ENCODE data around the gene NCAN.

DNA sequence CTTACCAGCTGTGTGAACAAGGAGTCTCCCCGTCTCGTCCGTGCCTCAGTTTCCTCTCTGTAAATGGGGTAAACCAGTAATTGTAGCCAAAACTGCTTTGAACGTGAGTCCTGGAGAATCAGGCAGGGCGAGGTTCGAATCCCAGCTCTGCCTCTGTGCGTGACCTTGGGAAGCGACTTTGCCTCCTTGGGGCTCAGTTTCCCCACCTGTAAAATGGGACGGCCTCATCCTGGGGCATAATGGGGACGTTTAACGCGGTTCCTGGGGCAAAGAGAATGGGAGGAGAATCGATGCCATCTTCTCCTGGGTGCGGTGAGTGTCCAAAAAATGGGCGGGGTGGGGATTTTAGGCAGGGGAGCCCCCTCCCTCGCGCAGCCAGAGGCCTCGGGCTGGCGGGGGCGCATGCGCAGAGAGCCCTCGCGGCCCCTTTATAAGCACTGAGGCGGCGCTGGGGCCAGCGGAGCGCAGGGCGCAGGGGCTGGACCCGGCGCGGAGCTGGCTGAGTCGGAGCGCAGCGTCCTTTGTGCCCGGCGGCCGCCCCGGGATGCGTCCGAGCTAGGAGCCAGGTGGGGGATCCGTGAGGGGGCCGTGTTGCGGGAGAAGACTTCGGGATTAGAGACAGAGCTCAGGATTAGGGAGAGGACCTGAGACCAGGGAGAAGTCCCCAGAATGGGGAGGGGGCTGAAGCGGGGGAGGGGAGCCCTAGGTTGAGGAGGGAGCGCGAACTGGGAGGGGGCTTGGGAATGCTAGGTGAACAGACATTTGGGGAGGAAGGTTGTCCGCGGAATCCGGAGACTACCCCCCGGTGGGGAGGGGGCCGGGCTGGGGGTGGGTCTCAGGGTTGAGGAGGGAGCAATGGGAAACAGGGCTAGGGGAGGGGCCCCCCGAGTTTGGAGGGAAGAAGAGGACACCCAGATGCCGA is at the start of gene NCAN:
- TF ChIP-seq POLR2A (IDR thresholded peaks at IDR 0.05): no peak
- TF ChIP-seq, protein P1, sequence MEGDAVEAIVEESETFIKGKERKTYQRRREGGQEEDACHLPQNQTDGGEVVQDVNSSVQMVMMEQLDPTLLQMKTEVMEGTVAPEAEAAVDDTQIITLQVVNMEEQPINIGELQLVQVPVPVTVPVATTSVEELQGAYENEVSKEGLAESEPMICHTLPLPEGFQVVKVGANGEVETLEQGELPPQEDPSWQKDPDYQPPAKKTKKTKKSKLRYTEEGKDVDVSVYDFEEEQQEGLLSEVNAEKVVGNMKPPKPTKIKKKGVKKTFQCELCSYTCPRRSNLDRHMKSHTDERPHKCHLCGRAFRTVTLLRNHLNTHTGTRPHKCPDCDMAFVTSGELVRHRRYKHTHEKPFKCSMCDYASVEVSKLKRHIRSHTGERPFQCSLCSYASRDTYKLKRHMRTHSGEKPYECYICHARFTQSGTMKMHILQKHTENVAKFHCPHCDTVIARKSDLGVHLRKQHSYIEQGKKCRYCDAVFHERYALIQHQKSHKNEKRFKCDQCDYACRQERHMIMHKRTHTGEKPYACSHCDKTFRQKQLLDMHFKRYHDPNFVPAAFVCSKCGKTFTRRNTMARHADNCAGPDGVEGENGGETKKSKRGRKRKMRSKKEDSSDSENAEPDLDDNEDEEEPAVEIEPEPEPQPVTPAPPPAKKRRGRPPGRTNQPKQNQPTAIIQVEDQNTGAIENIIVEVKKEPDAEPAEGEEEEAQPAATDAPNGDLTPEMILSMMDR (IDR thresholded peaks at IDR 0.05): no peak
